ENCODE data around the gene ZNF235. TPM values are rescaled to one million over a fixed set of nuclear protein-coding genes. Genes with fewer than 3 reads are reported as not detected.
"Not testable (repeated sequence)": the region's sequence is repeated elsewhere in the genome, so short reads cannot be mapped to it uniquely, and the experiment has no call there.

Gene ZNF235
- total RNA-seq, 1 donor from 2014 or later = 9.5 TPM

- Mint-ChIP-seq H3K4me1 (peaks cover 12% of the 10 kb centered on the region), H3K9me3 (peaks cover 24% of the 10 kb centered on the region), H3K4me3 (peak overlapping the region; percentile 21), H3K36me3 (ENCODE audit: low read depth) (peaks cover 40% of the 10 kb centered on the region), H3K27ac (ENCODE audit: unreplicated experiment) (no peak overlapping the region), H3K27me3 (ENCODE audit: low read depth) (no peaks in the 10 kb centered on the region)
- no peak for TF ChIP-seq CTCF (conservative IDR thresholded peaks at IDR 0.05)
- DNase-seq (ENCODE audit: low read depth, low spot score) = no peak
These were observed 46.7 kb downstream of the ZNF235 start for GRCh38 chr19:44258136-44258535.

DNA sequence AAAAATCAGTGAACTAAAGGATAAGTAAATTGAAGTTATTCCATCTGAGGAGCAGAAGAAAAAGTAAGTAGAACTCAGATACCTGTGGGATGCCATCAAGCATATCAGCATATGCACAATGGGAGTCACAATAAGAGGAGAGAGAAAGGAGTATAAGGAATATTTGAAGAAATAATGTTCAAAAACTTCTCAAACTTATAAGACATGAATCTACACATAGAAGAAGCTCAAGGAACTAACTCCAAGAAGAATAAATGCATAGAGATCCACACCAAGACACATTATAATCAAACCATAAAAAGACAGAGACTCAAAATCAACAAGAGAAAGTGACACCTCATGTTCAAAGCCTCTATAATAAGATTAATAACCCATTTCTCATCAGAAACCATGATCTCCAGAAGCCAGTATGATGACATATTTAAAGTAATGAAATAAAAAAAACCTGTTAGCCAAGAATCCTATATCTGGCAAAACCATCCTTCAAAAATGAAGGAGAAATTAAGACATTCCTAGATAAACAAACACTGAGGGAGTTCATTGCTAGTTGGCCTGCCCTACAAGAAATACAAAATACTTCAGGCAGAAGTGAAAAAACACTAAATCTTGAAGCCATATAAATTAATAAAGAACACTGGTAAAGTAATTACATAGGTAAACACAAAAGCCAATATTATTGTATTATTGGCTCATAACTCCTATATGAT lies 49.0 kb downstream of the ZNF235 start:
- H3K4me1 Mint-ChIP-seq = peaks cover 12% of the 10 kb centered on the region
- H3K27ac Mint-ChIP-seq (ENCODE audit: unreplicated experiment) = no peak overlapping the region
- no peak for DNase-seq (ENCODE audit: low read depth, low spot score)
- TF ChIP-seq CTCF (conservative IDR thresholded peaks at IDR 0.05) = no peak
- peaks cover 29% of the 10 kb centered on the region for H3K9me3 Mint-ChIP-seq
- no peaks in the 10 kb centered on the region for H3K27me3 Mint-ChIP-seq (ENCODE audit: low read depth)
- no peak overlapping the region for H3K4me3 Mint-ChIP-seq
- H3K36me3 Mint-ChIP-seq (ENCODE audit: low read depth) = peaks cover 62% of the 10 kb centered on the region

- peaks cover 74% of the 10 kb centered on the region for H3K36me3 Mint-ChIP-seq (ENCODE audit: low read depth)
- TF ChIP-seq CTCF (conservative IDR thresholded peaks at IDR 0.05) = no peak
- no peaks in the 10 kb centered on the region for H3K27me3 Mint-ChIP-seq (ENCODE audit: low read depth)
- no peak overlapping the region for H3K27ac Mint-ChIP-seq (ENCODE audit: unreplicated experiment)
- no peak for DNase-seq (ENCODE audit: low read depth, low spot score)
- H3K9me3 Mint-ChIP-seq = peaks cover 43% of the 10 kb centered on the region
- no peaks in the 10 kb centered on the region for H3K4me1 Mint-ChIP-seq
- H3K4me3 Mint-ChIP-seq = no peak overlapping the region
These were observed 50.3 kb downstream of the ZNF235 start for GRCh38 chr19:44254496-44254895.

DNA sequence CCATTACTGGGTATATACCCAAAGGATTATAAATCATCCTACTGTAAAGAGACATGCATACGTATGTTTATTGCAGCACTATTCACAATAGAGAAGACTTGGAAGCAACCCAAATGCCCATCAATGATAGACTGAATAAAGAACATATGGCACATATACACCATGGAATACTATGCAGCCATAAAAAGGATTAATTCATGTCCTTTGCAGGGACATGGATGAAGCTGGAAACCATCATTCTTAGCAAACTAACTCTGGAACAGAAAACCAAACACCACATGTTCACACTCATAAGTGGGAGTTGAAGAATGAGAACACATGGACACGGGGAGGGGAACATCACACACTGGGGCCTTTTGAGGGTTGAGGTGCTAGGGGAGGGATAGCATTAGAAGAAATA lies 51.4 kb downstream of the ZNF235 start:
- H3K27me3 Mint-ChIP-seq (ENCODE audit: low read depth); H3K4me1 Mint-ChIP-seq; H3K27ac Mint-ChIP-seq (ENCODE audit: unreplicated experiment); DNase-seq (ENCODE audit: low read depth, low spot score); H3K4me3 Mint-ChIP-seq: not testable (repeated sequence)
- Mint-ChIP-seq H3K9me3 (peaks cover 44% of the 10 kb centered on the region), H3K36me3 (ENCODE audit: low read depth) (peaks cover 82% of the 10 kb centered on the region)

GRCh38 chr19:44252332-44252731 lies 52.5 kb downstream of the ZNF235 start:
- H3K4me3 Mint-ChIP-seq; H3K27me3 Mint-ChIP-seq (ENCODE audit: low read depth); DNase-seq (ENCODE audit: low read depth, low spot score); H3K4me1 Mint-ChIP-seq; H3K27ac Mint-ChIP-seq (ENCODE audit: unreplicated experiment): not testable (repeated sequence)
- H3K36me3 Mint-ChIP-seq (ENCODE audit: low read depth) = peaks cover 83% of the 10 kb centered on the region
- H3K9me3 Mint-ChIP-seq = peaks cover 36% of the 10 kb centered on the region

DNA sequence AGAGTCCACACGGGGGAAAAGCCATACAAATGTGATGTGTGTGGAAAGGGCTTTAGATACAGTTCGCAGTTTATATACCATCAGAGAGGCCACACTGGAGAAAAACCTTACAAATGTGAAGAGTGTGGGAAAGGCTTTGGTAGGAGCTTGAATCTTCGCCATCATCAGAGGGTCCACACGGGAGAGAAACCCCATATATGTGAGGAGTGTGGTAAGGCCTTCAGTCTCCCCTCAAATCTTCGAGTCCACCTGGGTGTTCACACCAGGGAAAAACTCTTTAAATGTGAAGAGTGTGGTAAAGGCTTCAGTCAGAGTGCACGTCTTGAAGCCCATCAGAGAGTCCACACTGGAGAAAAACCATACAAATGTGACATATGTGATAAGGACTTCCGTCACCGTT lies 68.4 kb downstream of the ZNF235 start:
- no peaks in the 10 kb centered on the region for H3K27me3 Mint-ChIP-seq (ENCODE audit: low read depth)
- TF ChIP-seq CTCF (conservative IDR thresholded peaks at IDR 0.05) = no peak
- H3K9me3 Mint-ChIP-seq = peaks cover 31% of the 10 kb centered on the region
- H3K36me3 Mint-ChIP-seq (ENCODE audit: low read depth) = peaks cover 71% of the 10 kb centered on the region
- H3K27ac Mint-ChIP-seq (ENCODE audit: unreplicated experiment) = no peak overlapping the region
- no peak for DNase-seq (ENCODE audit: low read depth, low spot score)
- no peak overlapping the region for H3K4me3 Mint-ChIP-seq
- H3K4me1 Mint-ChIP-seq = no peaks in the 10 kb centered on the region

Other genes with a start within 250 kb of the ZNF235 start
- gene ZNF284, start 232.9 kb downstream of the ZNF235 start, total RNA-seq = 4.5 TPM in 2 replicates
- 19.4 and 23.0 TPM in 2 replicates for gene ZNF224, start 210.7 kb downstream of the ZNF235 start, total RNA-seq
- 6.9 and 7.8 TPM in 2 replicates for gene ZNF225, start 191.6 kb downstream of the ZNF235 start, total RNA-seq
- gene ZNF234, start 163.5 kb downstream of the ZNF235 start, total RNA-seq = 18.2 and 18.6 TPM in 2 replicates
- gene ZNF226, start 139.9 kb downstream of the ZNF235 start, total RNA-seq = 24.4 and 29.8 TPM in 2 replicates
- gene ZNF227, start 92.5 kb downstream of the ZNF235 start, total RNA-seq = 33.4 and 35.8 TPM in 2 replicates
- 1.7 and 2.5 TPM in 2 replicates for gene ZNF233, start 45.1 kb downstream of the ZNF235 start, total RNA-seq
- gene ZNF112, start 51.7 kb upstream of the ZNF235 start, total RNA-seq = 9.9 and 14.8 TPM in 2 replicates
- gene ZNF285, start 96.6 kb upstream of the ZNF235 start, total RNA-seq = 9.2 and 10.8 TPM in 2 replicates
- gene ZNF229, start 143.4 kb upstream of the ZNF235 start, total RNA-seq = 6.7 and 7.4 TPM in 2 replicates
- 14.6 and 16.2 TPM in 2 replicates for gene ZNF180, start 195.5 kb upstream of the ZNF235 start, total RNA-seq
- not detected in 2 replicates for gene CEACAM20, start 224.7 kb upstream of the ZNF235 start, total RNA-seq

Measured in neural crest cell (in vitro differentiated cells).